ENCODE results near the gene HSD3B2. TPM values are rescaled to one million over a fixed set of nuclear protein-coding genes. Genes with fewer than 3 reads are reported as not detected.
A peak's percentile ranks its signal among the peaks of the same experiment; 100 is the strongest.

The HSD3B2 gene
- total and polyA plus RNA-seq, 2 donors from 2014 or later, result 0.60 TPM; not detected in 1

- peak in 1 of 5 donors; percentile 7 for DNase-seq
- H3K9me3 ChIP-seq (ENCODE audit: control insufficient read depth in 2 of 3, insufficient read depth in 1 of 3, low read length in 3 of 3), result no peaks in the 10 kb centered on the region
- no peak overlapping the region for H3K4me3 ChIP-seq (ENCODE audit: low read length in 3 of 3)
- no peak for FAIRE-seq
- H3K9ac ChIP-seq (ENCODE audit: low read length in 3 of 3), result no peak overlapping the region
- H3K27me3 ChIP-seq (ENCODE audit: control insufficient read depth, insufficient read depth, low read length), result no peaks in the 10 kb centered on the region
- intact Hi-C loops (cut with DNase I), result no loop called here
- no peaks in the 10 kb centered on the region for H3K36me3 ChIP-seq (ENCODE audit: control insufficient read depth in 2 of 3, insufficient read depth in 3 of 3, low read length in 3 of 3)
- H3K27ac ChIP-seq (ENCODE audit: low read depth in 2 of 2, low read length in 2 of 2), result no peak overlapping the region
- H3K4me1 ChIP-seq (ENCODE audit: control insufficient read depth in 2 of 3, insufficient read depth in 2 of 3, low read depth in 1 of 3, low read length in 3 of 3), result peaks cover 0 to 4% (median 0%) of the 10 kb centered on the region in 3 donors
- no peak for TF ChIP-seq CTCF (IDR thresholded peaks at IDR 0.05; ENCODE audit: borderline replicate concordance, extremely low read depth, insufficient read depth)
Observed at GRCh38 chr1:119451158-119451557, 36.2 kb downstream of the HSD3B2 start.

GRCh38 chr1:119452091-119452490 lies 37.1 kb downstream of the HSD3B2 start:
- no peak for TF ChIP-seq CTCF (IDR thresholded peaks at IDR 0.05; ENCODE audit: borderline replicate concordance, extremely low read depth, insufficient read depth)
- Histone ChIP-seq H3K27ac (ENCODE audit: low read depth in 2 of 2, low read length in 2 of 2) (no peak overlapping the region), H3K27me3 (ENCODE audit: control insufficient read depth, insufficient read depth, low read length) (no peaks in the 10 kb centered on the region), H3K4me1 (ENCODE audit: control insufficient read depth in 2 of 3, insufficient read depth in 2 of 3, low read depth in 1 of 3, low read length in 3 of 3) (peaks cover 0 to 4% (median 0%) of the 10 kb centered on the region in 3 donors), H3K9me3 (ENCODE audit: control insufficient read depth in 2 of 3, insufficient read depth in 1 of 3, low read length in 3 of 3) (no peaks in the 10 kb centered on the region), H3K9ac (ENCODE audit: low read length in 3 of 3) (no peak overlapping the region), H3K36me3 (ENCODE audit: control insufficient read depth in 2 of 3, insufficient read depth in 3 of 3, low read length in 3 of 3) (no peaks in the 10 kb centered on the region), H3K4me3 (ENCODE audit: low read length in 3 of 3) (no peak overlapping the region)
- peak in 1 of 5 donors; percentile 20 for DNase-seq
- FAIRE-seq, result no peak
- intact Hi-C loops (cut with DNase I), result no loop called here

- H3K9me3 ChIP-seq (ENCODE audit: control insufficient read depth in 2 of 3, insufficient read depth in 1 of 3, low read length in 3 of 3), result no peaks in the 10 kb centered on the region
- H3K4me3 ChIP-seq (ENCODE audit: low read length in 3 of 3), result no peak overlapping the region
- no peak overlapping the region for H3K27ac ChIP-seq (ENCODE audit: low read depth in 2 of 2, low read length in 2 of 2)
- H3K27me3 ChIP-seq (ENCODE audit: control insufficient read depth, insufficient read depth, low read length), result no peaks in the 10 kb centered on the region
- no peaks in the 10 kb centered on the region for H3K36me3 ChIP-seq (ENCODE audit: control insufficient read depth in 2 of 3, insufficient read depth in 3 of 3, low read length in 3 of 3)
- peaks cover 0 to 4% (median 0%) of the 10 kb centered on the region in 3 donors for H3K4me1 ChIP-seq (ENCODE audit: control insufficient read depth in 2 of 3, insufficient read depth in 2 of 3, low read depth in 1 of 3, low read length in 3 of 3)
- no peak for FAIRE-seq
- no peak for DNase-seq
- intact Hi-C loops (cut with DNase I), result no loop called here
- no peak for TF ChIP-seq CTCF (IDR thresholded peaks at IDR 0.05; ENCODE audit: borderline replicate concordance, extremely low read depth, insufficient read depth)
- H3K9ac ChIP-seq (ENCODE audit: low read length in 3 of 3), result no peak overlapping the region
Observed at GRCh38 chr1:119453021-119453420, 38.1 kb downstream of the HSD3B2 start.

- no peaks in the 10 kb centered on the region for H3K4me1 ChIP-seq (ENCODE audit: control insufficient read depth in 2 of 3, insufficient read depth in 2 of 3, low read depth in 1 of 3, low read length in 3 of 3)
- H3K27me3 ChIP-seq (ENCODE audit: control insufficient read depth, insufficient read depth, low read length), result no peaks in the 10 kb centered on the region
- no peak for DNase-seq
- H3K9me3 ChIP-seq (ENCODE audit: control insufficient read depth in 2 of 3, insufficient read depth in 1 of 3, low read length in 3 of 3), result no peaks in the 10 kb centered on the region
- intact Hi-C loops (cut with DNase I), result no loop called here
- H3K9ac ChIP-seq (ENCODE audit: low read length in 3 of 3), result no peak overlapping the region
- FAIRE-seq, result no peak
- TF ChIP-seq CTCF (IDR thresholded peaks at IDR 0.05; ENCODE audit: borderline replicate concordance, extremely low read depth, insufficient read depth), result no peak
- no peaks in the 10 kb centered on the region for H3K36me3 ChIP-seq (ENCODE audit: control insufficient read depth in 2 of 3, insufficient read depth in 3 of 3, low read length in 3 of 3)
- no peak overlapping the region for H3K4me3 ChIP-seq (ENCODE audit: low read length in 3 of 3)
- H3K27ac ChIP-seq (ENCODE audit: low read depth in 2 of 2, low read length in 2 of 2), result no peak overlapping the region
Observed at GRCh38 chr1:119462964-119463363, 48.0 kb downstream of the HSD3B2 start.
